HepG2 (cell line): ENCODE measurements around the gene SLCO3A1. TPM values are rescaled to one million over a fixed set of nuclear protein-coding genes. Genes with fewer than 3 reads are reported as not detected.

Experiments used
- ATAC-seq: fragments of 200-7000 bp; cut with Tn5 transposase; 3 replicates; pipeline ENCODE4 v1.9.1; 2020; ENCODE audit warnings: mild to moderate bottlenecking, moderate library complexity
- BruUV-seq: library from RNA; stranded (reverse); fragments of 400-500 nt; replicated peaks from 2 replicates; lab custom pipeline; 2021; lab: Mats Ljungman, UMichigan
- CTCF ChIA-PET: fragments of 300-600 bp; formaldehyde crosslinking; extraction: SDS; loops from one replicate; lab custom pipeline; 2021; ENCODE audit warnings: low total read pairs, inconsistent platforms, low intra/inter-chr PET ratio; lab: Yijun Ruan, JAX
- POLR2A ChIA-PET: fragments of 350-600 bp; sonication (Branson Sonifier 250); formaldehyde crosslinking; loops from one replicate; lab custom pipeline; 2020; ENCODE audit warnings: antibody characterized with exemption, inconsistent platforms; lab: Yijun Ruan, JAX
- DNase-seq: peaks from one replicate; pipeline ENCODE4 v3.0.0-alpha.2; 2015; ENCODE audit warnings: low spot score
- FAIRE-seq: peaks from 3 replicates; lab custom pipeline; 2011; peaks lifted over from hg19 to GRCh38; lab: Jason Lieb, UNC
- H2AFZ ChIP-seq: one replicate; pipeline ENCODE4 v1.6.1; 2011; ENCODE audit warnings: low read length, inconsistent platforms
- H3K27ac ChIP-seq: fragments of 300-600 bp; 3 replicates; pipeline ENCODE4 v1.8.0; 2011; ENCODE audit warnings: mixed run types, mild to moderate bottlenecking, mixed read lengths, low read length, inconsistent platforms; ENCODE audit not compliant: insufficient read depth; ENCODE audit errors: extremely low read length
- H3K27me3 ChIP-seq, 2 experiments: fragments of 200-600 bp in 1 of 2; 2 replicates in 1 of 2; 3 replicates in 1 of 2; pipeline versions ENCODE4 v1.6.0 to v1.8.0; 2011; ENCODE audit warnings: low read length in 2 of 2, mild to moderate bottlenecking in 2 of 2, moderate library complexity in 2 of 2, inconsistent platforms in 1 of 2; ENCODE audit not compliant: insufficient read depth in 2 of 2, control insufficient read depth in 1 of 2
- H3K36me3 ChIP-seq, 2 experiments: fragments of 200-600 bp in 1 of 2; replicated peaks in 1 of 2; 2 replicates in 1 of 2; 3 replicates in 1 of 2; pipeline versions ENCODE4 v1.5.1 to v1.8.0; 2011; ENCODE audit warnings: low read length in 2 of 2, inconsistent platforms in 1 of 2; ENCODE audit not compliant: insufficient read depth in 2 of 2, control insufficient read depth in 1 of 2
- H3K4me1 ChIP-seq: 2 replicates; pipeline ENCODE4 v1.5.1; 2012; ENCODE audit warnings: low read length, inconsistent platforms; ENCODE audit not compliant: insufficient read depth
- H3K4me2 ChIP-seq: 2 replicates; pipeline ENCODE4 v1.6.0; 2011; ENCODE audit warnings: low read depth, low read length, inconsistent platforms
- H3K4me3 ChIP-seq, 3 experiments: fragments of 200-600 bp in 1 of 3; sonication (generic), shearing (Covaris generic) in 1 of 3; replicated peaks in 1 of 3; 2 replicates each; pipeline ENCODE4 v1.5.1; 2011 to 2016; ENCODE audit warnings: low read length in 3 of 3, inconsistent platforms in 2 of 3, low read depth in 2 of 3, mild to moderate bottlenecking in 2 of 3, control low read depth in 1 of 3, mixed read lengths in 1 of 3; ENCODE audit not compliant: insufficient read depth in 1 of 3
- H3K79me2 ChIP-seq: one replicate; pipeline ENCODE4 v1.6.1; 2011; ENCODE audit warnings: low read length, inconsistent platforms; ENCODE audit not compliant: insufficient read depth
- H3K9ac ChIP-seq: 2 replicates; pipeline ENCODE4 v1.6.0; 2011; ENCODE audit warnings: mild to moderate bottlenecking, low read depth, low read length, inconsistent platforms; ENCODE audit not compliant: insufficient read depth
- H3K9me3 ChIP-seq: 2 replicates; pipeline ENCODE4 v1.5.1; 2012; ENCODE audit warnings: mild to moderate bottlenecking, low read length
- H4K20me1 ChIP-seq: 2 replicates; pipeline ENCODE4 v1.6.0; 2011; ENCODE audit warnings: inconsistent platforms, mild to moderate bottlenecking, low read length, moderate library complexity; ENCODE audit not compliant: insufficient read depth
- ADNP ChIP-seq: sonication (generic); formaldehyde crosslinking; IDR thresholded peaks from 2 replicates; pipeline ENCODE4 v1.4.0; 2020; ENCODE audit warnings: missing genetic modification reagents
- NR2C2 ChIP-seq: sonication (generic); formaldehyde crosslinking; IDR thresholded peaks from 2 replicates; pipeline ENCODE4 v1.4.0; 2020; ENCODE audit warnings: missing genetic modification reagents, mild to moderate bottlenecking, moderate library complexity, borderline replicate concordance
- SALL1 ChIP-seq: sonication (generic); formaldehyde crosslinking; IDR thresholded peaks from 2 replicates; pipeline ENCODE4 v1.8.0; 2022; ENCODE audit warnings: mild to moderate bottlenecking, missing genetic modification reagents
- SMYD3 ChIP-seq: sonication (generic); formaldehyde crosslinking; IDR thresholded peaks from 2 replicates; pipeline ENCODE4 v1.8.1; 2023; ENCODE audit warnings: mild to moderate bottlenecking, missing genetic modification reagents
- SRSF1 ChIP-seq: fragments of 200-400 bp; formaldehyde crosslinking; optimal IDR thresholded peaks from 2 replicates; pipeline ENCODE3; 2017; ENCODE audit warnings: mild to moderate bottlenecking, low read depth, low read length, moderate library complexity
- TAF15 ChIP-seq: fragments of 200-400 bp; formaldehyde crosslinking; IDR thresholded peaks from one replicate; pipeline ENCODE4 v1.6.1; 2018; ENCODE audit warnings: mild to moderate bottlenecking, low read depth, low read length; ENCODE audit not compliant: poor library complexity, severe bottlenecking
- ZBTB3 ChIP-seq: sonication (generic); formaldehyde crosslinking; IDR thresholded peaks from 2 replicates; pipeline ENCODE4 v1.4.0; 2020; ENCODE audit warnings: low read depth, mild to moderate bottlenecking, moderate library complexity, missing genetic modification reagents, borderline replicate concordance
- ZNF484 ChIP-seq: sonication (generic); formaldehyde crosslinking; IDR thresholded peaks from 2 replicates; pipeline ENCODE4 v1.5.1; 2020; ENCODE audit warnings: mild to moderate bottlenecking, low read depth, missing genetic modification reagents, borderline replicate concordance
- ZNF670 ChIP-seq: sonication (generic); formaldehyde crosslinking; IDR thresholded peaks from 2 replicates; pipeline ENCODE4 v1.8.0; 2022; ENCODE audit warnings: mild to moderate bottlenecking, missing genetic modification reagents, borderline replicate concordance
- WGBS: methylation state at CpG from one replicate; pipeline ENCODE4 v1.1.6; 2017; ENCODE audit warnings: low lambda C conversion rate; 5-methylcytosine and 5-hydroxymethylcytosine counted together
- in situ Hi-C: cut with HindIII; loops from 2 replicates; pipeline ENCODE4 v1.10.0; 2017; ENCODE audit warnings: low pct_unique_long_range_greater_than_20kb; ENCODE audit not compliant: extremely low pct_ligation_motif_present
- intact Hi-C: fragments of 100-400 bp; cut with micrococcal nuclease; formaldehyde crosslinking; loops from one replicate; pipeline ENCODE4 v1.10.0; 2022; ENCODE audit not compliant: unreplicated experiment
- polyA plus RNA-seq, 8 experiments: library from polyadenylated mRNA; depleted of rRNA in 3 of 8; stranded (reverse) in 7 of 8; unstranded in 1 of 8; fragments of >200 nt; fragmentation: Illumina TruSeq in 4 of 8; extraction: Trizol in 4 of 8; gene quantifications; 2 replicates each; pipeline versions ENCODE4 v1.2.1 to v1.2.3, GENCODE V29; 2011 to 2016; ENCODE audit warnings: low read depth in 4 of 8, missing spikeins in 1 of 8, mixed read lengths in 1 of 8; ENCODE audit not compliant: insufficient read depth in 1 of 8
- total RNA-seq, 5 experiments: library from RNA; depleted of rRNA; stranded (reverse); fragments of >200 nt; fragmentation: Illumina TruSeq; extraction: Trizol; gene quantifications; 2 replicates each; pipeline ENCODE4 v1.2.3, GENCODE V29; 2016; ENCODE audit warnings: low read depth in 1 of 5

Gene SLCO3A1
- total and polyA plus RNA-seq, 2 of the 13 experiments (the other 11 are each of a cell fraction or from before 2014, with no cell fraction given), result 0.02 TPM; not detected in 1

DNA sequence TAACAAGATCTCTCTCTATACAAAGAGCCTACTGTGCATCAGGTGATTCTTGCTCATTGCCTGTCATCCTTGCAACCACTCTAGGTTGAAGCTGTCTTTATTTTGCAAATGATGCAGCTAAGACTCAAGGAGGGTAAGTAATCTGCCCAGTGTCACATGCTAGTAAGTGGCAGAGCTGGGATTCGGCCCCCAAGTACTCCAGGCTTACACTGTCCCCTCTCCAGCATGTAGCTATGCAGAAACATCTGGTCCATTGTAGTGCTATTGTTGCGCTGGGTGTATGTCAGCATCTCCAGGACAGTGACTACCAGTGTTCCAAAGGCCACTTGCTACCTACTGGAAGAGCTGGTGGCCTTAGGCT is 248.9 kb downstream of the SLCO3A1 start:
- CTCF ChIA-PET, result interaction anchor here (1.1 kb wide), 1 partner anchor 124 kb away, joined by 3 read pairs; no protein-coding TSS in a partner anchor
- no peak for FAIRE-seq

DNA sequence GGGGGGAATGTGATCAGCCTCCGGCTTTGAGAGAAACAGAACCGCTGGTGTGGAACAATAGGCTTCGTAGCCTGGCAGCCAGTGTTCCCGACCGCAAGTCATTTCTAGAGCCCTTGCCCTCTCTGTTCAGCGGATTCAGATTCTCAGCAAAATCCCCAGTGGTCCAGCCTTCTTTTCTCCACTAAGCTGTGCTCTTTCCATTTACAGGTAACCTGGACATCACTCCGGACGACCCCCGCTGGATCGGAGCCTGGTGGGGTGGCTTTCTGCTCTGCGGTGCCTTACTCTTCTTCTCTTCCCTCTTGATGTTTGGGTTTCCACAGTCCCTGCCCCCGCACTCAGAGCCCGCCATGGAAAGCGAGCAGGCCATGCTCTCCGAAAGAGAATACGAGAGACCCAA is 250.6 kb downstream of the SLCO3A1 start:
- H3K27me3 ChIP-seq, result peaks cover 3 to 29% of the 10 kb centered on the region in 2 experiments; a peak in 3 of 5 replicates
- CTCF ChIA-PET, result no interaction called here
- H3K9me3 ChIP-seq, result no peaks in the 10 kb centered on the region
- DNase-seq (no peak), ATAC-seq (no peak), FAIRE-seq (no peak)
- no peak overlapping the region for H3K9ac ChIP-seq
- no peaks in the 10 kb centered on the region for H3K79me2 ChIP-seq
- H4K20me1 ChIP-seq, result no peaks in the 10 kb centered on the region
- no peak overlapping the region for H3K27ac ChIP-seq
- WGBS, result 28% methylated on average over 16 of the region's 16 CpGs
- no peaks in the 10 kb centered on the region for H3K4me1 ChIP-seq
- intact Hi-C loops, result no loop called here
- H2AFZ ChIP-seq, result no peak overlapping the region
- H3K4me2 ChIP-seq, result no peak overlapping the region
- in situ Hi-C loops, result no loop called here
- POLR2A ChIA-PET, result no interaction called here
- no TSS peak for BruUV-seq
- H3K36me3 ChIP-seq, result no peaks in the 10 kb centered on the region
- TF ChIP-seq SMYD3 (CRISPR knock-in tag) (no peak), NR2C2 (CRISPR knock-in tag) (no peak), TAF15 (no peak)
- no peak overlapping the region for H3K4me3 ChIP-seq

More for the DNA sequence above, 248.9 kb downstream of the SLCO3A1 start:
- no peaks in the 10 kb centered on the region for H3K79me2 ChIP-seq
- no peak overlapping the region for H2AFZ ChIP-seq
- ATAC-seq (no peak), DNase-seq (no peak)
- no peaks in the 10 kb centered on the region for H3K9me3 ChIP-seq
- no peaks in the 10 kb centered on the region for H4K20me1 ChIP-seq
- intact Hi-C loops, result no loop called here
- H3K36me3 ChIP-seq, result no peaks in the 10 kb centered on the region
- peaks cover 1 to 27% of the 10 kb centered on the region in 2 experiments; a peak in 3 of 5 replicates for H3K27me3 ChIP-seq
- no peak overlapping the region for H3K9ac ChIP-seq
- no peak overlapping the region for H3K4me2 ChIP-seq
- 30% methylated on average over 2 of the region's 2 CpGs for WGBS
- BruUV-seq, result no TSS peak
- H3K4me1 ChIP-seq, result no peaks in the 10 kb centered on the region
- TF ChIP-seq SALL1 (CRISPR knock-in tag), result no peak
- TF ChIP-seq ADNP (CRISPR knock-in tag), result no peak
- no peak for TF ChIP-seq SRSF1
- TF ChIP-seq ZNF670 (CRISPR knock-in tag), result no peak
- no peak for TF ChIP-seq ZBTB3 (CRISPR knock-in tag)
- TF ChIP-seq ZNF484 (CRISPR knock-in tag), result no peak
- in situ Hi-C loops, result no loop called here
- no peak overlapping the region for H3K27ac ChIP-seq
- H3K4me3 ChIP-seq, result no peak overlapping the region
- POLR2A ChIA-PET, result no interaction called here
